DOHH2 (cell line): ENCODE measurements around the gene PTPN22.

Experiments used
- H3F3A ChIP-seq: fragments of 200-600 bp; sonication (generic), shearing (Covaris generic); 2 replicates; pipeline ENCODE4 v1.6.0; 2016; ENCODE audit warnings: antibody characterized with exemption, mild to moderate bottlenecking; ENCODE audit not compliant: control insufficient read depth, insufficient read depth
- H3K27ac ChIP-seq: fragments of 200-600 bp; sonication (generic); 2 replicates; pipeline ENCODE4 v1.5.1; 2014; ENCODE audit warnings: low read depth, mild to moderate bottlenecking, low read length, moderate library complexity
- H3K27me3 ChIP-seq: fragments of 200-600 bp; sonication (generic); 2 replicates; pipeline ENCODE4 v1.6.1; 2014; ENCODE audit warnings: mild to moderate bottlenecking, low read length, mixed read lengths; ENCODE audit not compliant: control insufficient read depth
- H3K36me3 ChIP-seq: fragments of 200-600 bp; sonication (generic); 2 replicates; pipeline ENCODE4 v1.6.1; 2014; ENCODE audit warnings: mild to moderate bottlenecking, low read length, moderate library complexity, mixed read lengths; ENCODE audit not compliant: control insufficient read depth
- H3K4me1 ChIP-seq: fragments of 200-600 bp; sonication (generic); 2 replicates; pipeline ENCODE4 v1.6.1; 2014; ENCODE audit warnings: mild to moderate bottlenecking, low read length, mixed read lengths; ENCODE audit not compliant: control insufficient read depth
- H3K4me2 ChIP-seq: fragments of 200-600 bp; sonication (generic); 2 replicates; pipeline ENCODE4 v1.6.0; 2014; ENCODE audit warnings: mild to moderate bottlenecking, low read length, moderate library complexity
- H3K4me3 ChIP-seq: fragments of 200-600 bp; sonication (generic); 2 replicates; pipeline ENCODE4 v1.5.1; 2014; ENCODE audit warnings: mild to moderate bottlenecking, low read length, mixed read lengths
- H3K79me2 ChIP-seq: fragments of 200-600 bp; sonication (generic); 2 replicates; pipeline ENCODE4 v1.6.1; 2014; ENCODE audit warnings: mild to moderate bottlenecking, low read length, mixed read lengths; ENCODE audit not compliant: control insufficient read depth
- H3K9me2 ChIP-seq: fragments of 200-600 bp; sonication (generic); replicated peaks from 2 replicates; pipeline ENCODE4 v1.6.1; 2014; ENCODE audit warnings: mild to moderate bottlenecking, low read length, mixed read lengths; ENCODE audit not compliant: control insufficient read depth
- H3K9me3 ChIP-seq: fragments of 200-600 bp; sonication (generic); 2 replicates; pipeline ENCODE4 v1.6.1; 2014; ENCODE audit warnings: antibody characterized with exemption, low read length, mixed read lengths; ENCODE audit not compliant: control insufficient read depth, insufficient read depth
- H4K20me1 ChIP-seq: fragments of 200-600 bp; sonication (generic); 2 replicates; pipeline ENCODE4 v1.6.0; 2014; ENCODE audit warnings: low read depth, mild to moderate bottlenecking, antibody characterized with exemption, low read length, moderate library complexity; ENCODE audit not compliant: control insufficient read depth, insufficient read depth
- CTCF ChIP-seq: fragments of 200-600 bp; sonication (generic); IDR thresholded peaks from one replicate; pipeline ENCODE4 v1.5.1; 2014; ENCODE audit warnings: antibody characterized with exemption, mild to moderate bottlenecking, low read depth, low read length; ENCODE audit not compliant: poor library complexity, severe bottlenecking
- EZH2phosphoT487 ChIP-seq: fragments of 200-600 bp; sonication (generic); IDR thresholded peaks from 2 replicates; pipeline ENCODE4 v1.6.1; 2017; ENCODE audit warnings: borderline replicate concordance, mild to moderate bottlenecking, antibody characterized with exemption, low read length, moderate library complexity, mixed read lengths

Gene PTPN22

GRCh38 chr1:113871597-113872113, at the start of gene PTPN22:
TSS of gene PTPN22 (minus strand) at chr1:113871712.
- H3K4me2 ChIP-seq: peak within 1 kb of the TSS; percentile 82
- TF ChIP-seq EZH2phosphoT487 (no peak), CTCF (no peak)
- H3K4me3 ChIP-seq: peak within 1 kb of the TSS; percentile 82
- peaks cover 15% of the 10 kb centered on the region; the same call in 1 of the 2 replicates for H3K36me3 ChIP-seq
- no peaks in the 10 kb centered on the region for H3K27me3 ChIP-seq
- peaks cover 21% of the 10 kb centered on the region for H3F3A ChIP-seq
- no peaks in the 10 kb centered on the region for H4K20me1 ChIP-seq
- H3K9me2 ChIP-seq: no peaks in the 10 kb centered on the region
- H3K4me1 ChIP-seq: peaks cover 68% of the 10 kb centered on the region
- H3K79me2 ChIP-seq: peaks cover 48% of the 10 kb centered on the region
- H3K9me3 ChIP-seq: no peaks in the 10 kb centered on the region
- peak within 1 kb of the TSS; percentile 92 for H3K27ac ChIP-seq

GRCh38 chr1:113918243-113918642, 46.7 kb upstream of the PTPN22 start:
- Histone ChIP-seq H3F3A (peaks cover 3% of the 10 kb centered on the region; the same call in 1 of the 2 replicates), H3K9me3 (no peaks in the 10 kb centered on the region), H3K4me3 (no peak overlapping the region), H3K27ac (no peak overlapping the region), H3K9me2 (no peaks in the 10 kb centered on the region), H3K27me3 (peaks cover 7% of the 10 kb centered on the region; the same call in 1 of the 2 replicates), H3K79me2 (peaks cover 7% of the 10 kb centered on the region), H3K36me3 (peaks cover 17% of the 10 kb centered on the region), H3K4me1 (peaks cover 8% of the 10 kb centered on the region), H4K20me1 (no peaks in the 10 kb centered on the region), H3K4me2 (no peak overlapping the region)
- TF ChIP-seq EZH2phosphoT487 (no peak), CTCF (no peak)

- H3K4me1 ChIP-seq: peaks cover 8% of the 10 kb centered on the region
- H3K4me2 ChIP-seq: no peak overlapping the region
- H3K27me3 ChIP-seq: peaks cover 1% of the 10 kb centered on the region; the same call in 1 of the 2 replicates
- H3K9me3 ChIP-seq: no peaks in the 10 kb centered on the region
- peaks cover 3% of the 10 kb centered on the region; the same call in 1 of the 2 replicates for H3F3A ChIP-seq
- no peak overlapping the region for H3K4me3 ChIP-seq
- H3K27ac ChIP-seq: no peak overlapping the region
- no peaks in the 10 kb centered on the region for H4K20me1 ChIP-seq
- no peak for TF ChIP-seq CTCF
- no peak for TF ChIP-seq EZH2phosphoT487
- H3K79me2 ChIP-seq: peaks cover 11% of the 10 kb centered on the region
- no peaks in the 10 kb centered on the region for H3K9me2 ChIP-seq
- peaks cover 24% of the 10 kb centered on the region for H3K36me3 ChIP-seq
Observed at GRCh38 chr1:113917400-113918082, 46.0 kb upstream of the PTPN22 start.
